Colon (tissue), 2 donors: ENCODE measurements around the gene KRTAP21-2.
"Not testable (repeated sequence)": the region's sequence is repeated elsewhere in the genome, so short reads cannot be mapped to it uniquely, and the experiment has no call there.

Experiments
- FAIRE-seq: peaks from 2 replicates; lab custom pipeline; 2012; peaks lifted over from hg19 to GRCh38; lab: Jason Lieb, UNC
- donor health status: control.
- donor health status: control.

Gene KRTAP21-2

GRCh38 chr21:30747159-30747558 lies at the start of gene KRTAP21-2:
TSS of gene KRTAP21-2 (minus strand) at chr21:30747259. CDS start at chr21:30747202, 57 bp downstream.
- FAIRE-seq = no peak

- FAIRE-seq = no peak
Measured at GRCh38 chr21:30793581-30794314, 46.7 kb upstream of the KRTAP21-2 start.

DNA sequence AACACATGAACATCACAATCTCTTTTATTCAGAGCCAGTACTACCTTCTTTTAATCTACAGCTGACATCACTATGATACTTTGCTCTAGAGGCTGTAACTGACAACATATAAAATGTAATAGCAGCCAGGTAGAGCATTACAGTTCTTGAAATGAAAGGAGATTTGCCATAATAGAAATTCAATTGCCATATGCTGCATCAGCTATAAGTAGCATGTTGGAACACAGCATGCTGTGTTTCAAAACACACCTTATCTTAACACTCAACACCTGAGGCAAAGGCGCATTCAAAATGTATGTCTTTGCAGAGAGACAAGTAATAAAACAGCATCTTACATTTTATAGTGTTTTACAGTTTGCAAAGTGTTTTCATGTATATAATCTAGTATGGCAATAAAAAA lies 32.2 kb upstream of the KRTAP21-2 start:
- no peak for FAIRE-seq

DNA sequence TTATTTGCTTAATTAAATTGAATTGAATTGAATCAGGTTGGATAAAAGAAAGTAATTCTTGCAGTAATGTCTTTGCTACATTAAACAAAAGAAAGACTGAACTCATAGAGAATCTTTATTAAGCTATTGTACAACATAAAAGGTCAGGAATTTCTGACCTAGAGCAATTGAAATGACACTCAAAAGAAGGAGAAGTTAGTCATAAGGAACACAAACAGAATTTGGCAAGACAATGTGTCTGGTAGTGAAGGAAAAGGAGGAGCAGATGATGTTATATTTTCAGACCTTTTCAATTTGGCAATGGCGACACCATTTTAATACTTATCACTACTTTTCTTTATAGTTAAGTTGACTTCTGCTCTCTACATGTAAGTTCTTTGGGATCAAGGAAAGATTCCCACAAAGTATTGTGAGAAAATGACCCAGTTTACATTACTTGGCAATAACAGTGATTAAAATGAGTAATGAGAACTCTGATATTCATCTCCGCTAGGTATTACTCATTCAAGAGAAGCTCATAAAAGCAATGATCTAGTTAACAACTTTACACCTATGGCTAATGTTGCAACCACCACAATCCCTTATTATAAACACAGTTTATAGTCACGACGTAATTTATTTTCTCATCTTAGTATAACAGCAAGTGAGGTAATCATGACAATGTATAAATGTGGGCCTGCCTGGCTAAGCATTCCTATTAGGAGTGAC lies 22.8 kb upstream of the KRTAP21-2 start:
- no peak for FAIRE-seq

DNA sequence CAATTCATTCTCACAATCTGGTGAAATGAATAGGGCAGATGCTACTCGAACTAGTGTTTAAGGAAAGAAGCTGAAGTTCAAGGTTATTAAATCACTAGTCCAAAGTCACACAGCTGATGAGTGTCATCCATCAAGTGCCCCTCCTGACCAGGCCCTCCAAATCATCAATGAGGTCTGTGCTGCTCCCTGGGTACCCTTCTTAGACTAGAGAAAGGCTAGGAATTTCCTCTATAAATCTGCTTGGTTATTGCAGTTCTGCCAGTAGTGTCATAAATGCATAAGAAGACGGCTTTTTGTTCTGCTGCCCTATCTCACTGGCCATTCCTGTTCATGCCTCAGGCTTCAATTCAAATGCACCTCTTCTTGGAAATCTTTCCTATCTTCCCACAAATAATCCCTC lies 13.7 kb upstream of the KRTAP21-2 start:
- no peak for FAIRE-seq

DNA sequence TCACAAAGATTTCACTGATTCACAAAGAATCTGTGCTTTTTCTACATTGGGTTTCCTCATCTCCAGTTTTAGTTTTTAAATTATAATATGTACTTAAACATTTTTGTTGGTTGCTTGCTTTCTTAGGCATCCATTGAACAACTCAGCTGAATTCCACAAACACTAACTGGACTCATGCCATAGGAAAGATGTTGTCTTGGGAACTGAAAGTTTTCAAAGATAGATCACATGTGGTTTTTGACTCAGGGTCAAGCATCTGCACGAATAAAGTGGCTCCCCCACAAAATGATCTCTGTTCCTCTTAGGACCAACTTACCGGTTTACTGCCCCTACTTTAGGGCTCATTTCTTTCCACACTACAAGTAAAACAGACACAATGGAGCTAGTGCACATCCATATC lies 11.2 kb upstream of the KRTAP21-2 start:
- FAIRE-seq = no peak

DNA sequence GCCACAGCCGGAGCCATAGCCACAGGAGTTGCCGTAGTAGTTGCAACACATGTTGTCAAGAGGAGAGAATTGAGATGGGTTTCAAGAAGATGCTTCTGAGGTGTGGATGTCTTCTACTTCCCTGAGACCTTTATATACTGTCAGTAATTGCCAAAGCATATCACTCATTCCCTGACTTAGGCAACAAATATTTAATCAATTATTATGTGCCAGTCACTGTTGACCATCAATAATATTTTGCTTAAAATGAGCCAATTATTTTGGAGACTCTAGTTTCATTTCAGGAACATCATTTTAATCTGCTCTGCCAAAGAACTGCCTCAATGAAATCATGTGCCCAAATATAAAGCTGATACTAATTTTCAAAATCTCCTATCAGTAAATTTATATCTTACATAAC lies 8.3 kb upstream of the KRTAP21-2 start, which contains the start of gene KRTAP21-1:
KRTAP21-1 (minus strand) TSS at position 101 of the 400 bp plus-strand sequence; CDS start at position 51, 50 bp downstream.
- FAIRE-seq = not testable (repeated sequence)

DNA sequence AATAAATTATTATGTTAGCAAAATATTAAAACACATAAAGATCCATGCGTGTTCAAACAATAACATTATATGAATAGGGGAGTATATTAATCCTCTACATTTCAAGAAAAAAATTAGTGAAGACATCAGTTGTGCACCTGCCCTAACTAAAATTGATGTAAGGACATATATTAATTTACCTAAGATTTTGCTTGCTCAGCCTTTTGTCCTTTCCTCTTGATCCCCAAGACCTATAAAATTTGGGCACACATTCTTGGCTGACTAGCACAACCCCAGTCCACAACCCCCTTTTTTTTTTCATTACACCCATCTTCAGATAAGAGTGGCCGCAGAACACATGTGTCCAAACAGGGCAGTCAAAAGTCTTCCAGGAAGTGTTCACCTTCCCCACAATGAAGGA lies 6.6 kb downstream of the KRTAP21-2 start:
- no peak for FAIRE-seq

DNA sequence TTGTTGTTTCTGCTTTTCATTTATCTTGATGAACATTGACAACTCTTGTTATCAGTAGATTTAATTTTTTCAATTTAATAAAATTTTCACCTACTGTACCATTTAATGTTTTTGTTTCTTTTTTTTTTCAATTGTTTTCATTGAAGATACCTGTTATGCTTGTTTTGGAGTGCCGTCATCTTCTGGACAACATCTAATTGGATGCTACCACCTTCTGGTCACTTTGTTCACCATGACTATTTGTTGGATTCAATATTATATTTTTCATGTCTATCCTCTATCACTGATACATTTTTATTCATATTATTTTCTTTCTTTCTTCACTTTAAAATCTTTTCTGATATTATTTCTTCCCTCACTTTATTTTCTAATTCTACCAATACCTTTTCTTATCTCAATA lies 14.0 kb downstream of the KRTAP21-2 start:
- FAIRE-seq = peak; percentile 18

DNA sequence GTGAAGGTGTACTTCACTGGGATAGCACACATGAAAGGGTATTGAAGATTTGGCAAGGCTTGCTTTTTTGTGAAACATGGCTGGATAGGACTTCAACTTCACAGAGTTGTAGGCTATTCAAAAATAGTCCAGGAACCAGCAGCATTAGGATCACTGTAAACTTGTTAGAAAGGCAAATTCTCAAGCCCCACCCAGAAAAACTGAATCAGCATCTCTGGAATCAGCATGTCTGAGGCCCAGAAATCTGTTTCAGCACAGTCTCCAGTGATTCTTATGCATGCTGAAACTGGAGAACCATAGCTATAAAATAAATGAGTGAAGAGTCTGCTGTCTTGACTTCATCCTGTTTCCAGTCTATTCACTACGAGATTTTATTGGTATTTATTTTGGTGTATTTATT lies 20.3 kb downstream of the KRTAP21-2 start:
- FAIRE-seq = no peak

DNA sequence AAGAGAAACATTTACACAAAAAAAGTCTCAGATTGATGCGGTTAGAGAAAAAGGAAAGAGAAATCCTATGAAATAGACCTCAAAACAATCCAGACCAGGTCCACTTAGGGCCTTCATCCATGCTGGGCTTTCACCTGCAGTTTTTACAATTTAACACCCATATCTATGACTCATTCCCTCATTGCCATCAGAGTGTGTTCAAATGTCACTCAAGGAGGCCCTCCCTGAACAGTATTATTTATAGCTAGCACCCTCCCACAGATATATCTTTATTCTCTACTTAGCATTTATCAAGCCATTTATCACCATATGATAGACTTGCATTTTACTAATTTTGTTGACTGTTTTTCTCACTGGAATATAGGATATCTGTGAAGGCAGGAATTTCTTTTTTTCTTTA lies 27.7 kb downstream of the KRTAP21-2 start:
- no peak for FAIRE-seq

- FAIRE-seq = no peak
Measured at GRCh38 chr21:30718239-30718909, 28.7 kb downstream of the KRTAP21-2 start, which contains the start of gene KRTAP21-3. TSS of gene KRTAP21-3 (minus strand) at chr21:30718777. CDS start at chr21:30718759, 18 bp downstream.

GRCh38 chr21:30717105-30717504 lies 30.0 kb downstream of the KRTAP21-2 start:
- FAIRE-seq = no peak

DNA sequence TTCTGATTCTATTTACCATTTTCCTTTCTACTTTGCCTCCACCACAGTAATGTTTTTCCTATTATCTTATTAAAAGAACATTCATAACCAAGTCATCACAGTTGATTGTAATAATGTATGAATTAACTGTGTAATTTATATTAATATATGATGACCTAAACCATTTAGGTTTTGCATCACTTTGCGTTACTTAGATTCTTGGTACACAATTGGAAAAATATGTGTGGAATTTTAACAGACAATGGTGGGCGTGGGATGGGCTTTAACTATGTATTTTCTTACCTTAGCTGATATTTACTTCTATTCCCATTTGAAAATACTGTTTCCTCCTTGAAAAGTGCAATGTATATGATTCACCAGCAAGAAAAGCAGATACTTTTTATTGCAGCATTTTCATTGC lies 32.1 kb downstream of the KRTAP21-2 start:
- FAIRE-seq = no peak

DNA sequence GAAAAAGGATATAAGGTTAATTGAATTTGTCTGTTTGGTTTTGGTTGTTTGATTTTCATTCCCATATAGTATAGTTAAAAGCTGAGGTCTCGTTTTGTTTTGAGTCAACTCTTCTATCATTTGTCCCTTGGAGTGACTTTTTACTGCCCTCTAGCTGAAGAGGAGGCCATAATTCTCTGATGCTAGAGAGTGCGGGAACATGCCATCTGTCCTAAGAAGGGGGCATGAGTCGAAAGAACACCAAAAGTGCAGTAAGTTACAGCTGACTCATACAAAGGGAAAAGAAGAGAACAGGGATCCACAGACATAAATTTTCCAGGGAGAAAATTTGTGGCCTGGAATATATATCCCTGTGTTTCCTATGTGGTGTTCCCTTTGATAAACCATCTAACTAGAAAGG lies 32.6 kb downstream of the KRTAP21-2 start:
- no peak for FAIRE-seq

- FAIRE-seq = no peak
Measured at GRCh38 chr21:30713766-30714165, 33.3 kb downstream of the KRTAP21-2 start.

DNA sequence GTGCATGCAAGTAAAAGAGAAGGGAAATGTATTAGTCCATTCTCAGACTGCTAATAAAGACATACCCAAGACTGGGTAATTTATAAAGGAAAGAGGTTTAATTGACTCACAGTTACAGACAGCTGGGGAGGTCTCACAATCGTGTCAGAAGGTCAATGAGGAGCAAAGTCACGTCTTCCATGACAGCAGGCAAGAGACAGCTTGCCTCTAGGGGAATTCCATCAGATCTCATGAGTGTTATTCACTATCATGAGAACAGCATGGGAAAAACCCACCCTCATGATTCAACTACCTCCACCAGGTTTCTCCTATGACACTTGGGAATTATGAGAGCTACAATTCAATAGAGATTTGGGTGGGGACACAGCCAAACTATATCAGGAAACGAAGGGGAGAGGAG lies 36.6 kb downstream of the KRTAP21-2 start:
- no peak for FAIRE-seq

- FAIRE-seq = no peak
Measured at GRCh38 chr21:30707409-30707808, 39.6 kb downstream of the KRTAP21-2 start.
